Lung (tissue), 12 donors: ENCODE data around the gene TMSB15A. TPM values are rescaled to one million over a fixed set of nuclear protein-coding genes. Genes with fewer than 3 reads are reported as not detected.
"Not testable (repeated sequence)": the region's sequence is repeated elsewhere in the genome, so short reads cannot be mapped to it uniquely, and the experiment has no call there.

Experiments used
- ATAC-seq: fragments of 200-7000 bp; cut with Tn5 transposase; one replicate; pipeline ENCODE4 v1.9.1; 2020; ENCODE audit warnings: moderate number of reproducible peaks; ENCODE audit not compliant: insufficient read depth, low FRiP score
- DNase-seq, 3 donors: peaks; one replicate each; pipeline ENCODE4 v3.0.0-alpha.2; 2013 to 2017
- H3K27ac ChIP-seq, 2 donors: one replicate each; pipeline ENCODE4 v1.5.1; 2013; ENCODE audit warnings: mild to moderate bottlenecking in 2 of 2, moderate library complexity in 2 of 2, control low read depth in 1 of 2, inconsistent platforms in 1 of 2, low read depth in 1 of 2, low read length in 1 of 2
- H3K27me3 ChIP-seq, 3 donors: one replicate each; pipeline ENCODE4 v1.5.1; 2013; ENCODE audit warnings: low read length in 2 of 3; ENCODE audit not compliant: control insufficient read depth in 3 of 3, insufficient read depth in 3 of 3
- H3K36me3 ChIP-seq, 4 donors: one replicate each; pipeline ENCODE4 v1.5.1; 2013; ENCODE audit warnings: low read length in 4 of 4, mild to moderate bottlenecking in 1 of 4, moderate library complexity in 1 of 4; ENCODE audit not compliant: control insufficient read depth in 4 of 4, insufficient read depth in 4 of 4
- H3K4me1 ChIP-seq, 5 donors: one replicate each; pipeline ENCODE4 v1.5.1; 2013; ENCODE audit warnings: low read length in 5 of 5, mild to moderate bottlenecking in 2 of 5, moderate library complexity in 1 of 5; ENCODE audit not compliant: control insufficient read depth in 5 of 5, insufficient read depth in 5 of 5
- H3K4me3 ChIP-seq: one replicate; pipeline ENCODE4 v1.5.1; 2013; ENCODE audit warnings: mild to moderate bottlenecking, control low read depth, moderate library complexity
- H3K9ac ChIP-seq, 2 donors: one replicate each; pipeline ENCODE4 v1.5.1; 2013; ENCODE audit warnings: low read length in 2 of 2, control low read depth in 1 of 2; ENCODE audit not compliant: insufficient read depth in 1 of 2
- H3K9me3 ChIP-seq, 4 donors: one replicate each; pipeline ENCODE4 v1.5.1; 2013; ENCODE audit warnings: low read length in 3 of 4, mild to moderate bottlenecking in 1 of 4, moderate library complexity in 1 of 4; ENCODE audit not compliant: control insufficient read depth in 4 of 4, insufficient read depth in 3 of 4
- WGBS, 2 donors: extraction: QIAGEN DNeasy Blood & Tissue Kit; methylation state at CpG; one replicate each; pipeline ENCODE4 v1.1.7; 2013; 5-methylcytosine and 5-hydroxymethylcytosine counted together
- polyA plus RNA-seq, 2 donors: library from polyadenylated mRNA; stranded (reverse); fragments of 200-250 nt; gene quantifications; one replicate each; pipeline ENCODE4 v1.2.1, GENCODE V29; 2013
- total RNA-seq, 2 donors: library from RNA; depleted of rRNA in 1 of 2; stranded (reverse); fragments of >200 nt in 1 of 2; gene quantifications; one replicate each; pipeline ENCODE4 v1.2.1, GENCODE V29; 2014 to 2021
- TF ChIP-seq, protein P1 (sequence below): IDR thresholded peaks from 2 replicates; pipeline ENCODE4 v1.5.1; 2012; ENCODE audit warnings: mild to moderate bottlenecking; ENCODE audit errors: control extremely low read depth, extremely low read depth
- donor health status: control.
- donor health status: control.
- donor health status: Bipolar disorder and iron deficiency.
- donor health status: healthy.
- donor health status: DM: yes; HTN: yes; CAD: no.

TMSB15A gene
- total and polyA plus RNA-seq, 4 donors, result 1.1 to 6.4 (median 2.2) TPM

DNA sequence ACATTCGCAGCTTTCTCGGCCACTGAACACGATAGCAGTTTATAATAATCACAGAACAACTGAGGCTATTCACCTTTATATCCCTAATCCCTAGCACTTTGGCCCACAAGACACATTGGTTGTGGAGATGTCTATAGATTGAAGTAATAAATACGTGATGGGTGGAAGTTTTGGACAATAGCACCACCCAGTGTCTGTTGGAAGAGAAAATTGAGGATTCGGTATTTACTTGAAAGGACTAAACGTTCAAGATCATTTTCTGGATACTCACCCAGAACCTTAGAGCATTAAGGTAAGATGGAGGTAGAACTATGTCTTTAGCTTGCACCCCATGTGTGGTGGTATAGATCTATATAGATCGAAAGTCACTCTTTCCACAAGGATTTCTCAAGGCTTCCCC lies 787 bp upstream of the TMSB15A start:
- Histone ChIP-seq H3K36me3 (no peaks in the 10 kb centered on the region), H3K4me1 (peaks cover 0 to 2% (median 0%) of the 10 kb centered on the region in 5 donors), H3K27ac (no peak overlapping the region), H3K4me3 (no peak overlapping the region), H3K9me3 (no peaks in the 10 kb centered on the region), H3K27me3 (peaks cover 0 to 2% (median 0%) of the 10 kb centered on the region in 3 donors), H3K9ac (peak overlapping the region in 1 of 2 donors; percentile 40)
- ATAC-seq (no peak), DNase-seq (peak in 2 of 3 donors; percentile 62 to 65)
- TF ChIP-seq, protein P1, sequence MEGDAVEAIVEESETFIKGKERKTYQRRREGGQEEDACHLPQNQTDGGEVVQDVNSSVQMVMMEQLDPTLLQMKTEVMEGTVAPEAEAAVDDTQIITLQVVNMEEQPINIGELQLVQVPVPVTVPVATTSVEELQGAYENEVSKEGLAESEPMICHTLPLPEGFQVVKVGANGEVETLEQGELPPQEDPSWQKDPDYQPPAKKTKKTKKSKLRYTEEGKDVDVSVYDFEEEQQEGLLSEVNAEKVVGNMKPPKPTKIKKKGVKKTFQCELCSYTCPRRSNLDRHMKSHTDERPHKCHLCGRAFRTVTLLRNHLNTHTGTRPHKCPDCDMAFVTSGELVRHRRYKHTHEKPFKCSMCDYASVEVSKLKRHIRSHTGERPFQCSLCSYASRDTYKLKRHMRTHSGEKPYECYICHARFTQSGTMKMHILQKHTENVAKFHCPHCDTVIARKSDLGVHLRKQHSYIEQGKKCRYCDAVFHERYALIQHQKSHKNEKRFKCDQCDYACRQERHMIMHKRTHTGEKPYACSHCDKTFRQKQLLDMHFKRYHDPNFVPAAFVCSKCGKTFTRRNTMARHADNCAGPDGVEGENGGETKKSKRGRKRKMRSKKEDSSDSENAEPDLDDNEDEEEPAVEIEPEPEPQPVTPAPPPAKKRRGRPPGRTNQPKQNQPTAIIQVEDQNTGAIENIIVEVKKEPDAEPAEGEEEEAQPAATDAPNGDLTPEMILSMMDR, result no peak
- WGBS, 2 donors, result 39 to 49% methylated on average over 7 of the region's 7 CpGs

GRCh38 chrX:102514536-102514935 lies 2.0 kb downstream of the TMSB15A start:
- TF ChIP-seq, protein P1, result no peak
- WGBS, 2 donors, result 85 to 94% methylated on average over 1 of the region's 1 CpG
- Histone ChIP-seq H3K27ac (no peak overlapping the region), H3K4me1 (peaks cover 0 to 2% (median 0%) of the 10 kb centered on the region in 5 donors), H3K36me3 (no peaks in the 10 kb centered on the region), H3K4me3 (no peak overlapping the region), H3K9ac (no peak overlapping the region), H3K27me3 (no peaks in the 10 kb centered on the region), H3K9me3 (no peaks in the 10 kb centered on the region)
- ATAC-seq, result no peak
- DNase-seq, result no peak

GRCh38 chrX:102498732-102499131 lies 17.8 kb downstream of the TMSB15A start:
- no peak for DNase-seq
- H3K27me3 ChIP-seq, result peaks cover 0 to 8% (median 0%) of the 10 kb centered on the region in 3 donors
- no peak overlapping the region for H3K4me3 ChIP-seq
- WGBS, 2 donors, result 91 to 93% methylated on average over 2 of the region's 2 CpGs
- H3K27ac ChIP-seq, result no peak overlapping the region
- TF ChIP-seq, protein P1, result no peak
- H3K36me3 ChIP-seq, result no peaks in the 10 kb centered on the region
- H3K9me3 ChIP-seq, result peaks cover 0 to 11% (median 0%) of the 10 kb centered on the region in 4 donors
- ATAC-seq, result no peak
- no peak overlapping the region for H3K9ac ChIP-seq
- H3K4me1 ChIP-seq, result no peaks in the 10 kb centered on the region

DNA sequence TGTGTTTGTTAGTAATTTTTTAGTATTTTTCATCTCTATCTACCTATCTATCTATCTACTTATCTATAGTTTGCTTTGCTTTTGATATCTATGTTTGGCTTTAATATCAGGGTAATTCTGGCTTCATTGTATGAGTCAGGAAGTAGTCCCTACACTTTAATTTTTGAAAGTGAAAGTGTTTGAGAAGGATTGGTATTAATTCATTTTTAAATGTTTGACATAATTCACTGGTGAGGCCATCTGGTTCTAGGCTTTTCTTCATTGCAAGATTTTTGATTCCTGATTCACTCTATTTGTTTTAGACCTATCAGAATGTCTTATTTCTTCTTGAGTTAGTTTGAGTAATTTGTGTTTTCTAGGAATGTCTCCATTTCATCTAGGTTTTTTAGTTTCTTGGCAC lies 24.8 kb downstream of the TMSB15A start:
- Histone ChIP-seq H3K4me1 (no peaks in the 10 kb centered on the region), H3K36me3 (no peaks in the 10 kb centered on the region), H3K4me3 (no peak overlapping the region), H3K27ac (no peak overlapping the region), H3K27me3 (peaks cover 0 to 5% (median 4%) of the 10 kb centered on the region in 3 donors), H3K9ac (no peak overlapping the region), H3K9me3 (peaks cover 0 to 5% (median 0%) of the 10 kb centered on the region in 4 donors)
- ATAC-seq (no peak), DNase-seq (no peak)
- TF ChIP-seq, protein P1, result no peak

DNA sequence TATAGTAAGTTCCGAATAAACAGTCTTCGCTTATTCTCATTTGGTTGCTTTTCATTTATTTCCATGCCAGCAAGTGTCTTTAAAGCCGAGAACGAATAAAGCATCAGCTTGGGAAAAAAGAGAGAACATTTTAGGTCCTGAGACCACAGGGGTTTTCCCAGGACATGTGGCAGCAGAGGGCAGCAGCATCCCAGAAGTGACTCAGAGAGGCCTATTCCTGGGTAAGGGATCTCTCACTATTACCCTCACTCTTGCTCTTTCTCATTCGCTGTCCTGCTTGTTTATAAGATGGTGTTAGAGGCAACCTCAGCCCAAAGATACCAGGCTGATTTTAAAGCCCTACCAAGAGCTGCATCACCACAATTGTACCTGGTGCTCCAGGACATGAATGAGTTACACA lies 37.8 kb downstream of the TMSB15A start:
- not testable (repeated sequence) for H3K27me3 ChIP-seq, DNase-seq, H3K9ac ChIP-seq, H3K4me3 ChIP-seq, H3K27ac ChIP-seq, H3K36me3 ChIP-seq, H3K9me3 ChIP-seq, ATAC-seq, H3K4me1 ChIP-seq
- 48 to 50% methylated on average over 2 of the region's 5 CpGs for WGBS, 2 donors
